HL-60 (cell line): ENCODE data around the gene OR10D3.

Experiments
- DNase-seq, 2 experiments: peaks; one replicate each; pipeline ENCODE4 v3.0.0-alpha.2; 2010 to 2020; ENCODE audit warnings: low read depth in 1 of 2, low spot score in 1 of 2
- H3K27ac ChIP-seq: fragments of 250-450 bp; sonication (Bioruptor Pico); replicated peaks from 2 replicates; pipeline ENCODE4 v1.5.1; 2020; ENCODE audit warnings: mild to moderate bottlenecking, moderate library complexity
- H3K27me3 ChIP-seq: fragments of 250-450 bp; sonication (Bioruptor Pico); 2 replicates; pipeline ENCODE4 v1.5.1; 2021; ENCODE audit warnings: mild to moderate bottlenecking, moderate library complexity; ENCODE audit not compliant: insufficient read depth, poor library complexity, severe bottlenecking
- H3K4me3 ChIP-seq: replicated peaks from 2 replicates; pipeline ENCODE4 v1.5.1; 2011; ENCODE audit warnings: mild to moderate bottlenecking, control low read depth, low read length; ENCODE audit not compliant: insufficient read depth
- GABPA ChIP-seq: IDR thresholded peaks from 2 replicates; pipeline ENCODE4 v1.6.1; 2012; ENCODE audit warnings: low read depth
- POLR2AphosphoS5 ChIP-seq: IDR thresholded peaks from 2 replicates; pipeline ENCODE4 v1.6.1; 2012; ENCODE audit warnings: low read depth
- SPI1 ChIP-seq: IDR thresholded peaks from 2 replicates; pipeline ENCODE4 v1.6.1; 2012; ENCODE audit warnings: low read depth, mild to moderate bottlenecking, borderline replicate concordance
- TF ChIP-seq, protein P1 (sequence below): IDR thresholded peaks from 2 replicates; pipeline ENCODE4 v1.6.1; 2012; ENCODE audit warnings: low read depth; ENCODE audit not compliant: insufficient replicate concordance
- TF ChIP-seq, protein P2 (sequence below): IDR thresholded peaks from one replicate; pipeline ENCODE4 v1.5.1; 2011; ENCODE audit warnings: low read length, control low read depth, inconsistent platforms; ENCODE audit not compliant: insufficient read depth

The OR10D3 gene

DNA sequence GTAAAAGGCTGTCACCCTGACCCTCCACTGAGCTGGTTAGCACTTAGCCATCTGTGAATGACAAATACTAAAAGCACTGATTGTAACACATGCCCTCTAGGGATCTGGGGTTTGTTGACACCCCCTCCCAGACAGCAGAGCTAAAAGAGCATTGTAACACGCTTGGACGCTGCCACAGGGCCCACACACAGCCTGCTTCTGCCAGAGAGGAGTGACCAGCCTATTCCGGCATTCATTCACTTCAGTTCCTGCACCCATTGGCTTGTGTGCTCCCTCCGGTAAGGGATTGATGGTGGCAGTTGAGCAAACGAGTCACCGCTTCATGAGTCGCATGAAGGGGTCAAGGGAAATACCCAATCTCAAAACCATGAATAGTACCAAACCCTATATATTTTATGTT lies 15.8 kb downstream of the OR10D3 start:
- H3K4me3 ChIP-seq, result no peak overlapping the region
- H3K27me3 ChIP-seq, result no peaks in the 10 kb centered on the region
- TF ChIP-seq GABPA (no peak), POLR2AphosphoS5 (no peak), SPI1 (no peak)
- TF ChIP-seq, protein P1, sequence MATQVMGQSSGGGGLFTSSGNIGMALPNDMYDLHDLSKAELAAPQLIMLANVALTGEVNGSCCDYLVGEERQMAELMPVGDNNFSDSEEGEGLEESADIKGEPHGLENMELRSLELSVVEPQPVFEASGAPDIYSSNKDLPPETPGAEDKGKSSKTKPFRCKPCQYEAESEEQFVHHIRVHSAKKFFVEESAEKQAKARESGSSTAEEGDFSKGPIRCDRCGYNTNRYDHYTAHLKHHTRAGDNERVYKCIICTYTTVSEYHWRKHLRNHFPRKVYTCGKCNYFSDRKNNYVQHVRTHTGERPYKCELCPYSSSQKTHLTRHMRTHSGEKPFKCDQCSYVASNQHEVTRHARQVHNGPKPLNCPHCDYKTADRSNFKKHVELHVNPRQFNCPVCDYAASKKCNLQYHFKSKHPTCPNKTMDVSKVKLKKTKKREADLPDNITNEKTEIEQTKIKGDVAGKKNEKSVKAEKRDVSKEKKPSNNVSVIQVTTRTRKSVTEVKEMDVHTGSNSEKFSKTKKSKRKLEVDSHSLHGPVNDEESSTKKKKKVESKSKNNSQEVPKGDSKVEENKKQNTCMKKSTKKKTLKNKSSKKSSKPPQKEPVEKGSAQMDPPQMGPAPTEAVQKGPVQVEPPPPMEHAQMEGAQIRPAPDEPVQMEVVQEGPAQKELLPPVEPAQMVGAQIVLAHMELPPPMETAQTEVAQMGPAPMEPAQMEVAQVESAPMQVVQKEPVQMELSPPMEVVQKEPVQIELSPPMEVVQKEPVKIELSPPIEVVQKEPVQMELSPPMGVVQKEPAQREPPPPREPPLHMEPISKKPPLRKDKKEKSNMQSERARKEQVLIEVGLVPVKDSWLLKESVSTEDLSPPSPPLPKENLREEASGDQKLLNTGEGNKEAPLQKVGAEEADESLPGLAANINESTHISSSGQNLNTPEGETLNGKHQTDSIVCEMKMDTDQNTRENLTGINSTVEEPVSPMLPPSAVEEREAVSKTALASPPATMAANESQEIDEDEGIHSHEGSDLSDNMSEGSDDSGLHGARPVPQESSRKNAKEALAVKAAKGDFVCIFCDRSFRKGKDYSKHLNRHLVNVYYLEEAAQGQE, result no peak
- TF ChIP-seq, protein P2, sequence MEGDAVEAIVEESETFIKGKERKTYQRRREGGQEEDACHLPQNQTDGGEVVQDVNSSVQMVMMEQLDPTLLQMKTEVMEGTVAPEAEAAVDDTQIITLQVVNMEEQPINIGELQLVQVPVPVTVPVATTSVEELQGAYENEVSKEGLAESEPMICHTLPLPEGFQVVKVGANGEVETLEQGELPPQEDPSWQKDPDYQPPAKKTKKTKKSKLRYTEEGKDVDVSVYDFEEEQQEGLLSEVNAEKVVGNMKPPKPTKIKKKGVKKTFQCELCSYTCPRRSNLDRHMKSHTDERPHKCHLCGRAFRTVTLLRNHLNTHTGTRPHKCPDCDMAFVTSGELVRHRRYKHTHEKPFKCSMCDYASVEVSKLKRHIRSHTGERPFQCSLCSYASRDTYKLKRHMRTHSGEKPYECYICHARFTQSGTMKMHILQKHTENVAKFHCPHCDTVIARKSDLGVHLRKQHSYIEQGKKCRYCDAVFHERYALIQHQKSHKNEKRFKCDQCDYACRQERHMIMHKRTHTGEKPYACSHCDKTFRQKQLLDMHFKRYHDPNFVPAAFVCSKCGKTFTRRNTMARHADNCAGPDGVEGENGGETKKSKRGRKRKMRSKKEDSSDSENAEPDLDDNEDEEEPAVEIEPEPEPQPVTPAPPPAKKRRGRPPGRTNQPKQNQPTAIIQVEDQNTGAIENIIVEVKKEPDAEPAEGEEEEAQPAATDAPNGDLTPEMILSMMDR, result no peak
- no peak for DNase-seq
- H3K27ac ChIP-seq, result no peak overlapping the region

DNA sequence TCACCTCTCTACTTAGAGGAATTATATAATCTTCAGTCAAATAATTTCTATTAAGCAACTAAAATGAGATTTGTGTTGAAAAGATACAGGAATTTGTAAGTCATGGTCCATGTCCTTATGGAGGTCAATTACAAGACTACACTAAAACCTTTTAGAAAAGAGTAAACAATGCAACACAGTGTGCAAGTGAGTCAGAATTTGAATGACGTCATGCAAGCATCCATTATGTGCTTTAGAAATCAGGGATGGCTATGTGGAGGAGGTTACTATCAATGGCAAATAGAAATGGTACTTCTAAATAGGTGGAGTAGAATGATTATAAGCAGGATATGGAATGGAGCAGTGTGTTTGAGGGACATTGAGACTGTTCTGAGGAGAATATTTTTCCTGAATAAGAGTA lies 16.6 kb downstream of the OR10D3 start:
- TF ChIP-seq, protein P2, result no peak
- TF ChIP-seq SPI1 (no peak), GABPA (no peak), POLR2AphosphoS5 (no peak)
- TF ChIP-seq, protein P1, result no peak
- DNase-seq, result no peak

DNA sequence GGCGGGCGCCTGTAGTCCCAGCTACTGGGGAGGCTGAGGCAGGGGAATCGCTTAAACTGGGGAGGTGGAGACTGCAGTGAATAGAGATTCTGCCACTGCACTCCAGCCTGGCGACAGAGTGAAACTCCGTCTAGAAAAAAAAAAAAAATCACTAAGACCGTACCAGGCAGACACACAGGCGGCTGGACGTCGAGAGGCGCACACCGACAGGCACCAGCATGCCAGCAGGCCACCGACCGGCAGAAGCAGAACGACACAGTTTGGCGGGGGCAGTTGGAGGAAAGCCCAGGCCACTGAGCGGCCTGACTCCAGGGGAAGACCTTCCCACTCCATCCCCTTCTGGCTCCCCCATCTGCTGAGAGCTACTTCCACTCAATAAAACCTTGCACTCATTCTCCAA lies 17.5 kb downstream of the OR10D3 start:
- Histone ChIP-seq H3K4me3 (no peak overlapping the region), H3K27me3 (no peaks in the 10 kb centered on the region), H3K27ac (no peak overlapping the region)
- no peak for DNase-seq
- TF ChIP-seq GABPA (no peak), POLR2AphosphoS5 (no peak), SPI1 (no peak)
- TF ChIP-seq, protein P1, result no peak
- TF ChIP-seq, protein P2, result no peak

More for the DNA sequence above, 16.6 kb downstream of the OR10D3 start:
- H3K4me3 ChIP-seq, result no peak overlapping the region
- H3K27me3 ChIP-seq, result no peaks in the 10 kb centered on the region
- H3K27ac ChIP-seq, result no peak overlapping the region
